ENCODE results near the gene FOLR2.

FOLR2 gene

DNA sequence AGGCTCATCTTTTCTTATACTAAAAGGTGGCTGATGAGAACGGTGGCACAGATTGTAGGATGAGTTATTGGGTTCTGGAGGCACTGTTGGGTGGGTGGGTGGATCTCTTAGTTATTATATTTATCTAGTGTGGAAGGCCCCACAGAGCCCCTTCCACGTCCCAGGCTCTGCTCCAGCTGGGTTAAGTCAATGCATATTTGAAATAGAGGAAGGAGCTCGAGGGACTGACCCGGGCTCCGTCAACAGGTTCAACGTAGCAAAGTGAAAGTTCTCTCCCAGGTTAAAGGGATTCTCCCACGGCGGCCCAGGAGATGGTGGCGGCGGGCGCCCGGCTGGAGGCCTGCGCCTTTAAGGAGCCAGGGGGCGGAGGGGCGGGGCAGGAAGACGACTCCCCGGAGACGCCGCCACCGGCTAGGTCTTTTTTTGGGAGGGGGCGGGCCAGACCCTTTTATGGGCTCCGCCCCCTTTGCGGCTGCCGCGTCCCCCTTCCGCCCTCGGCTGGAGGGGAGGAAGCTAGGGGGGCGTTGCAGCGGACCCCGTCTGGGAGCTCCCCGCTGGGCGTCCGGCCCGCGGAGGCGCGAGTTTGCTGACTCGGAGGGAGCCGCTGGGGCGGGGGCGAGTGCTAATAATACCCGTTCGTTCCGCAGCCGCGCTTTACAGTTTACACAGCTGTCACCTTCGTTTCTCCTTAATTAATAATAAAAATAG lies 6.5 kb downstream of the FOLR2 start:
- WGBS (ENCODE audit: extremely low coverage, insufficient coverage, insufficient read length), result no CpG with 5 or more reads among the region's 47 CpGs

GRCh38 chr11:72223615-72224563 lies 7.3 kb downstream of the FOLR2 start:
- peak overlapping the region; percentile 100 for H3K4me2 ChIP-seq (ENCODE audit: low read length)
- peak overlapping the region; percentile 98 for H4K12ac ChIP-seq (ENCODE audit: low read depth, low read length)
- peaks cover 24% of the 10 kb centered on the region for H3K79me2 ChIP-seq (ENCODE audit: control insufficient read depth, insufficient read depth, low read length, poor library complexity)
- H3K9ac ChIP-seq (ENCODE audit: low read length), result peak overlapping the region; percentile 98
- H3K14ac ChIP-seq (ENCODE audit: low read length), result peak overlapping the region; percentile 98
- peak overlapping the region; percentile 99 for H3K18ac ChIP-seq (ENCODE audit: low read length)
- H3K27ac ChIP-seq (ENCODE audit: low read depth, low read length), result peak overlapping the region; percentile 97
- no peaks in the 10 kb centered on the region for H3K27me3 ChIP-seq (ENCODE audit: insufficient read depth, low read length)
- H2BK5ac ChIP-seq (ENCODE audit: low read depth, low read length, poor library complexity), result peak overlapping the region; percentile 97
- peaks cover 16 to 24% of the 10 kb centered on the region in 2 experiments for H3K4me1 ChIP-seq (ENCODE audit: control insufficient read depth in 1 of 2, insufficient read depth in 2 of 2, low read length in 2 of 2)
- H2BK120ac ChIP-seq (ENCODE audit: insufficient read depth, low read length, poor library complexity), result peak overlapping the region; percentile 98
- peak in 1 of 2 donors; percentile 66 for DNase-seq
- H3K9me3 ChIP-seq (ENCODE audit: insufficient read depth, low read depth, low read length), result no peaks in the 10 kb centered on the region
- H3K36me3 ChIP-seq (ENCODE audit: control insufficient read depth in 1 of 2, insufficient read depth in 2 of 2, low read length in 2 of 2), result peaks cover 22 to 25% of the 10 kb centered on the region in 2 experiments
- H4K91ac ChIP-seq (ENCODE audit: low read depth, low read length), result peak overlapping the region; percentile 100
- peaks cover 26% of the 10 kb centered on the region for H3K79me1 ChIP-seq (ENCODE audit: low read length)
- H3K4me3 ChIP-seq (ENCODE audit: low read depth, low read length), result peak overlapping the region; percentile 89
- H3K23ac ChIP-seq (ENCODE audit: low read length), result peak overlapping the region; percentile 68
- H2AK5ac ChIP-seq (ENCODE audit: low read length), result peak overlapping the region; percentile 93
- peak overlapping the region; percentile 81 for H2AFZ ChIP-seq (ENCODE audit: insufficient read depth, low read length, poor library complexity)
- H4K8ac ChIP-seq (ENCODE audit: low read depth, low read length), result peak overlapping the region; percentile 90
- WGBS (ENCODE audit: extremely low coverage, insufficient coverage, insufficient read length), result no CpG with 5 or more reads among the region's 84 CpGs
- H3K4ac ChIP-seq (ENCODE audit: low read depth, low read length), result peak overlapping the region; percentile 100
- H2BK12ac ChIP-seq (ENCODE audit: low read length), result peak overlapping the region; percentile 84

More for the DNA sequence above, 6.5 kb downstream of the FOLR2 start:
- H3K4me2 ChIP-seq (ENCODE audit: low read length), result peak overlapping the region; percentile 76
- H2BK5ac ChIP-seq (ENCODE audit: low read depth, low read length, poor library complexity), result peak overlapping the region; percentile 96
- DNase-seq, result peak; percentile 89 to 92
- H4K91ac ChIP-seq (ENCODE audit: low read depth, low read length), result peak overlapping the region; percentile 91
- peak overlapping the region; percentile 90 for H3K18ac ChIP-seq (ENCODE audit: low read length)
- H2AK5ac ChIP-seq (ENCODE audit: low read length), result peak overlapping the region; percentile 49
- peak overlapping the region; percentile 88 for H2AFZ ChIP-seq (ENCODE audit: insufficient read depth, low read length, poor library complexity)
- no peaks in the 10 kb centered on the region for H3K27me3 ChIP-seq (ENCODE audit: insufficient read depth, low read length)
- peak overlapping the region; percentile 42 for H3K4ac ChIP-seq (ENCODE audit: low read depth, low read length)
- peak overlapping the region; percentile 86 for H4K8ac ChIP-seq (ENCODE audit: low read depth, low read length)
- peak overlapping the region; percentile 90 for H2BK120ac ChIP-seq (ENCODE audit: insufficient read depth, low read length, poor library complexity)
- H3K9me3 ChIP-seq (ENCODE audit: insufficient read depth, low read depth, low read length), result peaks cover 2% of the 10 kb centered on the region
- H3K4me3 ChIP-seq (ENCODE audit: low read depth, low read length), result peak overlapping the region; percentile 89
- peak overlapping the region; percentile 97 for H3K27ac ChIP-seq (ENCODE audit: low read depth, low read length)
- peaks cover 26% of the 10 kb centered on the region for H3K79me1 ChIP-seq (ENCODE audit: low read length)
- peaks cover 14 to 17% of the 10 kb centered on the region in 2 experiments for H3K36me3 ChIP-seq (ENCODE audit: control insufficient read depth in 1 of 2, insufficient read depth in 2 of 2, low read length in 2 of 2)
- no peak overlapping the region for H2BK12ac ChIP-seq (ENCODE audit: low read length)
- peak overlapping the region; percentile 82 for H3K9ac ChIP-seq (ENCODE audit: low read length)
- peaks cover 24% of the 10 kb centered on the region for H3K79me2 ChIP-seq (ENCODE audit: control insufficient read depth, insufficient read depth, low read length, poor library complexity)
- no peak overlapping the region for H3K23ac ChIP-seq (ENCODE audit: low read length)
- peak overlapping the region; percentile 93 for H4K12ac ChIP-seq (ENCODE audit: low read depth, low read length)
- peaks cover 16 to 24% of the 10 kb centered on the region in 2 experiments for H3K4me1 ChIP-seq (ENCODE audit: control insufficient read depth in 1 of 2, insufficient read depth in 2 of 2, low read length in 2 of 2)
- H3K14ac ChIP-seq (ENCODE audit: low read length), result peak overlapping the region; percentile 89

DNA sequence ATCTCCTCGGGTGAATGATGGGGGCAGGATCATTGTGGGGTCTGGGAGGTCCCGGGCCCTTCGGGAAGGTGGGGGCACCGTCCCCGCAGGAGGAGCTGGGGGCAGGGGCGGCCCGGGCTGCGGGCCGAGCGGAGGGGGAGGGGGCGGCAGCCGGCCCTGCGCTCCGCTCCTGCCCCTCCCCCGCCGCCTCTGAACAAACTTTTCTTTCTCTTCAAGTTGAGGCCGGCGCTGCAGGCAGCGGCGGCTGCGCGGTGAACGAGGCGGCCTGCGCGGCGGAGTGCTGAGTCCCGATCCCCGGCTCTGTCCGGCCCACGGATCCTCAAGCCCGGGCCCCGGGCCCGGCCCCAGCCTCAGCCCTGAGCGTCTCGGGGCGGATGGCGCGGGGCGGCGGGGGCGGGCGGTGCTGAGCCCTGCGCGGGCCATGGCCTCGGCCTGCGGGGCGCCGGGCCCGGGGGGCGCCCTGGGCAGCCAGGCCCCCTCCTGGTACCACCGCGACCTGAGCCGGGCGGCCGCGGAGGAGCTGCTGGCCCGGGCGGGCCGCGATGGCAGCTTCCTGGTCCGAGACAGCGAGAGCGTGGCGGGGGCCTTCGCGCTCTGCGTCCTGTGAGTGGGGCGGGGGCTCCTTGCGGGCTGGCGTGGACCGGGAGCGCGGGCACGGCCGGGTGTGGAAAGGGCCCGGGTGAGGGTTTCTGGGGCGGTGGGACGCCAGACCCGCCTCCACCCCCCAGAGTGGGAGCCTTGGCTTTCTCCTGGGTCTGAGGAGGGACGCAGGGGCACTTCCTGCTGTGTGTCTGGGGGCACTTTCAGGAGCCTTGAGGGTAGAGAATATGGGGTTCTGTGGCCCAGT lies 8.2 kb downstream of the FOLR2 start, which contains the start of gene INPPL1:
INPPL1 (plus strand) TSS at position 204 of the 847 bp plus-strand sequence; CDS start at position 422, 218 bp downstream.
- Histone ChIP-seq H3K14ac (ENCODE audit: low read length) (peak within 1 kb of the TSS; percentile 98), H2AK5ac (ENCODE audit: low read length) (peak within 1 kb of the TSS; percentile 94), H4K91ac (ENCODE audit: low read depth, low read length) (peak within 1 kb of the TSS; percentile 100), H3K79me1 (ENCODE audit: low read length) (peaks cover 26% of the 10 kb centered on the region), H4K12ac (ENCODE audit: low read depth, low read length) (peak within 1 kb of the TSS; percentile 98), H2BK12ac (ENCODE audit: low read length) (peak within 1 kb of the TSS; percentile 84), H3K9me3 (ENCODE audit: insufficient read depth, low read depth, low read length) (peaks cover under 1% of the 10 kb centered on the region), H3K23ac (ENCODE audit: low read length) (peak within 1 kb of the TSS; percentile 68), H3K27me3 (ENCODE audit: insufficient read depth, low read length) (no peaks in the 10 kb centered on the region), H4K8ac (ENCODE audit: low read depth, low read length) (peak within 1 kb of the TSS; percentile 90), H3K4ac (ENCODE audit: low read depth, low read length) (peak within 1 kb of the TSS; percentile 100), H3K18ac (ENCODE audit: low read length) (peak within 1 kb of the TSS; percentile 99), H2AFZ (ENCODE audit: insufficient read depth, low read length, poor library complexity) (peak within 1 kb of the TSS; percentile 81), H2BK120ac (ENCODE audit: insufficient read depth, low read length, poor library complexity) (peak within 1 kb of the TSS; percentile 98), H3K27ac (ENCODE audit: low read depth, low read length) (peak within 1 kb of the TSS; percentile 97), H3K4me2 (ENCODE audit: low read length) (peak within 1 kb of the TSS; percentile 100), H3K4me1 (ENCODE audit: control insufficient read depth in 1 of 2, insufficient read depth in 2 of 2, low read length in 2 of 2) (peaks cover 16 to 24% of the 10 kb centered on the region in 2 experiments), H3K36me3 (ENCODE audit: control insufficient read depth in 1 of 2, insufficient read depth in 2 of 2, low read length in 2 of 2) (peaks cover 31 to 34% of the 10 kb centered on the region in 2 experiments), H3K79me2 (ENCODE audit: control insufficient read depth, insufficient read depth, low read length, poor library complexity) (peaks cover 24% of the 10 kb centered on the region), H2BK5ac (ENCODE audit: low read depth, low read length, poor library complexity) (peak within 1 kb of the TSS; percentile 97), H3K4me3 (ENCODE audit: low read depth, low read length) (peak within 1 kb of the TSS; percentile 89), H3K9ac (ENCODE audit: low read length) (peak within 1 kb of the TSS; percentile 98)
- WGBS (ENCODE audit: extremely low coverage, insufficient coverage, insufficient read length), result no CpG with 5 or more reads among the region's 81 CpGs
- DNase-seq, result peak; percentile 54 to 63
